HT-29 (cell line): Measurements from ENCODE around the gene HRG. TPM values are rescaled to one million over a fixed set of nuclear protein-coding genes. Genes with fewer than 3 reads are reported as not detected.

Experiments
- small RNA-seq: library from RNA; depleted of rRNA; stranded (forward); fragments of <200 nt; gene quantifications from one replicate; pipeline ENCODE3, GENCODE V24; 2014
- total RNA-seq: library from RNA; depleted of rRNA; stranded (reverse); fragments of >200 nt; shearing (Covaris generic); gene quantifications from 2 replicates; pipeline ENCODE4 v1.2.3, GENCODE V29; 2014; rRNA removed

The HRG gene
- total RNA-seq, 1 experiment from 2014 or later: not detected

Small RNA genes lying within 50 kb of the gene (small RNA-seq; reads per million reads assigned to genes)
- gene RF00017: not detected

Other genes with a start within 250 kb of the HRG start
- 0.28 and 0.86 TPM in 2 replicates for gene CRYGS, start 121.6 kb upstream of the HRG start, total RNA-seq
- gene TBCCD1, start 98.7 kb upstream of the HRG start, total RNA-seq: 7.0 and 8.8 TPM in 2 replicates
- 63.5 and 71.3 TPM in 2 replicates for gene DNAJB11, start 95.3 kb upstream of the HRG start, total RNA-seq
- gene AHSG, start 53.0 kb upstream of the HRG start, total RNA-seq: not detected in 2 replicates
- gene FETUB, start 25.6 kb upstream of the HRG start, total RNA-seq: not detected in 2 replicates
- not detected in 2 replicates for gene KNG1, start 51.3 kb downstream of the HRG start, total RNA-seq
- 189 and 213 TPM in 2 replicates for gene EIF4A2, start 117.6 kb downstream of the HRG start, total RNA-seq
- 23.6 and 38.0 TPM in 2 replicates for gene RFC4, start 140.5 kb downstream of the HRG start, total RNA-seq
- not detected in 2 replicates for gene ADIPOQ, start 176.7 kb downstream of the HRG start, total RNA-seq